HPDE6-E6E7 (cell line): Measurements from ENCODE around the gene TAPT1.
"Not testable (repeated sequence)": the region's sequence is repeated elsewhere in the genome, so short reads cannot be mapped to it uniquely, and the experiment has no call there.

Experiments used
- DNase-seq: peaks from one replicate; pipeline ENCODE4 v3.0.0; 2011; ENCODE audit warnings: missing footprints; ENCODE audit errors: extremely low spot score

The TAPT1 gene

DNA sequence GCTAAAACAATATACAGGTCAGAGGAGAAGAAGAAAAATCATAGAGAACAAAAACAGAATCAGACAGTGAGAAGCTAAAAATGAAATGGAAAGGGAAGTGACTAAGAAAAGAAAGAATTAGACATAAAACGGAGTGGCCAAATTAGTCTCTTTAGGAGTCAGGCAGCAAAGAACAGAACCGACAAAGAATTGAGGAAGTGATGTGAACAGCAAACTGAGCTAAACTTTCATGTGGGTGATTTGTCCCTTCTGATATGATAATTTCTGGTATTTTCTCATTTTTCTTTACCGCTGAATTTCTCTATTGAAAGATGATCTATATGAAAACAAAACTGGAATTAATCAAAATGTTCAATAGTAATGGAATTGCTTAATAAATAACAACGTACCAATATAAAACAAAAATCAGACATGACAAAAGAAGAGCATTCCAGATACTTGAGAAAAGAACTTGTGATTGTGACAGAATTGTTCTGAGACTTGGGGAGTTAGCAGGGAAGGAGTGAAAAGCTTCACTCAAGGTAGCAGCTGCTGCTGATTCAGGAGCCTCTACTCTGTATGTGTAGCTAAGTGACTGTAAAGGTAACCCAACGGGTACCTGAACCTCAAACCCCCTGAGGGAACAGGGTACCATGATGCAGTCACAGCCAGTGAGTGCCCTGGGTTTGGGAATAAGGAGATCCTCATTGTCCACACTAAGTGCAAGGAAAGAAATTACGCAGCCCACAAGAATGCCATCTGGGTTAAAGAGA is 8.8 kb downstream of the TAPT1 start:
- DNase-seq, result no peak

DNA sequence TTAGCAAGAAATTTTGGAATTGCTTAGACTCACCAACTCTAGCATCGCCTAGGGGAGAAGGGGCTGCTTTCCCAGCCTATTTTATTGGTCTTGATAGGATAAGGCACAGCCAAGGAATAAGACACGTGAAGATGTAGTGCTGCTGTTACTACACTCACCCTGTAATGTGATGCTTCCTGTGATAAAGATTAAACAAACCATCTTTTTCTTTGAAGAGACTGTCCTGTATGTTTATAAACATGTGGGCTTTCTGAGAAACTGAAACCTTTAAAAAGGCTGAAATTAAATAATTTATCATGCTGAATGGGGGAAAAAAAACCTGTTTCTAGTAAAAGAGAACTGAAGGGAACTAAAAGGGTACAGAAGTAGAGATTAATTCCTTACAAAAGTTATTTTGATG is 13.2 kb downstream of the TAPT1 start:
- DNase-seq, result no peak

DNA sequence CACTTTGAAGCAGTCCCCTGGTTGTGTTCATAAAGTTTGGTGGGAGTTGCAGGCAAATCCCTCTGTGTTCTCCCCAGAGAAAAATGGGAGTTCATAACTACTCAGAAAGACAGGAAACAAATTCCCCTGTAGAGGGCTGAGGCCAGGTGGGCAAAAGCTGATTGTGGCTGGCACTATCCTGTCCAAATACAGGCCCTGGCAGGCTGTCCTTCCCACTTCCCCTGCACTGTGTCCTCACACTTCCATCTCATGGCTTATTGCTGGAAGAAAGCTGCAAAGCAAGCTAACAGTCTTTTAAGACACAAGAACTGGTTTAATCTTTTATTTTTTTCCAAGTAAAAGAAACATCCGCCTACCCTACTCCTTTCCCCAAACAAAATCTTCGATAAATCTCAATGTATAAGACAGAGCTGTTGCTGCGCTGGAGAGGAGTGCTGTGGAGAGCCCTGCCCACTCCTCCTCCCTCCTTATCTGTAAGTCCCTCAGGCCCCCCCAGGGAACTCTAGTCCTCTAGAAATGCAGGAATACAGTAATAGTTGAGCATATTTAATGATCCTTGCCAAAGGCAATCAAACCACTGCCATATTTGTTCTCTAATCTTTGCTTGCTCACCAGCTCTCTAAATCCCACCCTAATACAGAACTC is 14.0 kb downstream of the TAPT1 start:
- no peak for DNase-seq

DNA sequence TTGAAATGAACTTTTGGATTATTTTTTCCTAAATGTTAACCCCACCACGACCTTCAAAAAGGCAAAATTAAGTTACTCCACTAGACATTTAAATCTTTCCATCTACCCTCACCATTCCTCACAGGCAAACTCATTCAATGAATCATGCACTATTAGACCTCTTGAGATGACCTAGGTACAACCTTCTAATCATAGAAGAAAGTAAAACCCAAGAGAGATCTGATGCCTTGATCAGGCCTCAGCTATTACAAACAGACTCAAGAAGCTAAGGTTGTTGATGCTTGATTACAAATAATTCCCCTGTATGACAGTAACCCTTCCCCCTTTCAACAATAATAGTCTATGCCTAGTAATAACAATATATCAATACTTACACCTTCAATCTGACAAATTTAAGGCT is 18.9 kb downstream of the TAPT1 start:
- no peak for DNase-seq

GRCh38 chr4:16206848-16207247 is 19.4 kb downstream of the TAPT1 start:
- no peak for DNase-seq

GRCh38 chr4:16206301-16206700 is 20.0 kb downstream of the TAPT1 start:
- no peak for DNase-seq

- peak; percentile 20 for DNase-seq
Observed at GRCh38 chr4:16205298-16206164, 20.7 kb downstream of the TAPT1 start.

- DNase-seq, result no peak
Observed at GRCh38 chr4:16204505-16204904, 21.8 kb downstream of the TAPT1 start.

DNA sequence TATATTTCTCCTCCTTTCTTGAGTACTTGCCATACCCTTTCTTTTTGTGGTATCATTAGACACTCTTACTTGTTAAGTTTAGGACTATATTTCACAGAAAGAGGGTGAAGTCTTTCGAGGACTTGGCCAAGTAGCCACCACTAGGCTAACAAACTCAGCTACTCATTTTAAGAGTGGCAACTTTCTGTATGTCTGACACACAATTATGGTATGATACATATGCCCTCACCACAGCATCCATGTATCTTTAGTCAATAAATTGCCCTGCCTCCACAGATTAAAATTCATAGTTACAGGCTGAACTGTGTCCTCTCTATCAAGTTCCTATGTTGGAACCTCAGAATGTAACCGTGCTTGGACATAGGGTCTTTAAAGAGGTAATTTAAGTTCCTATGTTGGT is 23.2 kb downstream of the TAPT1 start:
- DNase-seq, result no peak

GRCh38 chr4:16202598-16202997 is 23.7 kb downstream of the TAPT1 start:
- no peak for DNase-seq

GRCh38 chr4:16199093-16199492 is 27.2 kb downstream of the TAPT1 start:
- no peak for DNase-seq

GRCh38 chr4:16197876-16198665 is 28.2 kb downstream of the TAPT1 start:
- no peak for DNase-seq

DNA sequence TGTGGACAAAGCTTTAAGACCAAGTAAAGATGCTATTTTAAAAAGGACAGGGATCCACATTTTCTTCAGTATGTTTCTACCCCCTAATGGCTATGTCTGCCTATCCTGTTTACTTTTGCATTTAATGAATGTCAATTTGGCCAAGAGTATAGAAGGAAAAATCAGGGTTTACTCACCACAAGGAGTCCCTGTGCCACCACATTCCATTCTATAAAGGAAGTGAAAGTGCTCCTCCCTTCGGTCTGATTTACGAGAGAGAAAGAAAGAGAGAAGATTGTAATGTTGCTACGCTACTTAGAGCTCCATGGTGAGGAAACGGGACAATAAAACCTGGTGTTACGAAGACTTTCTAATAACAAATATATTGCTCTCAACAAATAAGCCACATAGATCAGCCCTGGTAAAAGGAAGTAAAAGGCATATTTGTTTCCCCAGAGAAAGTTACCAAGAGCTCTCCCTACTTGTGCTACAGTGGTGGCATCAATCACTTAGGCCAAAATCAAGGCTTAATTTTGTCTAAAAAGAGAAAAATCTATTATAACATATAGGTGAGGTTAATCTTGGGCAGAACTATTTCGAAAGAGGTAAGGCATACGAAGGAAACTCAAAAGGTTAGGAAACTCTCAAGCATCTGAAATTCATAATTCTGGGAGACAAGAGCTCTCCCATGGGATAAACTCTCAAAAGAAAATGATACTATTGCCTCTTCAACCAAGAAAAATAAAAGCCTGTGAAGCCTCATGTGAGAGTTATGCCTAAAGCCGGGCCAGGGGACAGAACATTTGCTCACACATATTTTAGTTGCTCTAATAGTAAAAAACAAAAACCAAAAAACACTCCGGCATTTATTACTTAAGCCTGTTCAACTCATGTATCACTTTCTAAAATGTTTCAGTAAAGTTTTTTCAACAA is 29.5 kb downstream of the TAPT1 start:
- peak; percentile 47 for DNase-seq

GRCh38 chr4:16195209-16195608 is 31.1 kb downstream of the TAPT1 start:
- DNase-seq, result no peak

- not testable (repeated sequence) for DNase-seq
Observed at GRCh38 chr4:16194798-16195197, 31.5 kb downstream of the TAPT1 start.

- no peak for DNase-seq
Observed at GRCh38 chr4:16194214-16194613, 32.1 kb downstream of the TAPT1 start.

DNA sequence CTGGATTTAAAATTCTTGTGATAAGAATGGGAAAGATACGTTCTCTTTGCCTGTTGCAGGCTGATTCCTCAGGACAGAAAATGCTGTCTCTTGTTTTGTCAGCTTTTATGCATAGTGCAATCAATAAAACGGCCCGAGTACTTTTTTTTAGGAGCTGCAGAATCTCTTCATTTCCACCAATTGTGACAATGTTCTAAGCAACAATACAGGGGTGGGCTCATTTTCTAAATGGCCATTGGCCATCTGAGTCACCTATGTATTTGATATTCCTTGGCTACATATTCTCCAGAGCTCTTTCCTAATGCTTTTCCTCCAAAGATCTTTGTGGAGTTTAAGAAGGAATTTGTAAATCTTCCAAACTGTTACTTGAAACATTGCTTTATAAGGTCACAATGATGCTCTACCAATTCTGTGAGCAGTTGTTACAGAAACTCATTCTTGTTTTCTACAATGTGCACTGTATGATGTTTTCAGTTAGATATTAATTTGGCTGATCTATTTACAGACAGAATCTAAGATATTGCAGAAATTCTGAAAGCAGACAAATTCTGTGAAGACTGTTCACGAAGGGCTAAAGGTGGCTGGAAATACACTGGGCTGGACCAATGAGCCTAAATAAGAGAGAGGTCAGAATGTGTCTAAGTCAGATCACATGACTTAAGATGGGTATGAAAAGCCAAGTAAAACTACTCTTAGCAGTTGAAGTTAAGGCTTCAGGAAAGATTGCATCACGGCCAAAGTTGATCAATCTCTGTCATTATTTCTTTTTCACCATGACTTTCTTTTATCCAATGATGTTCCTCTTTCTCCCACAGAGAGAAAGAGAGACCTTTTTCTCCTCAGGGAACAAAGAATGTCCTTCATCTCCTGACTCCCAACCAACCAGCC is 33.4 kb downstream of the TAPT1 start:
- no peak for DNase-seq

DNA sequence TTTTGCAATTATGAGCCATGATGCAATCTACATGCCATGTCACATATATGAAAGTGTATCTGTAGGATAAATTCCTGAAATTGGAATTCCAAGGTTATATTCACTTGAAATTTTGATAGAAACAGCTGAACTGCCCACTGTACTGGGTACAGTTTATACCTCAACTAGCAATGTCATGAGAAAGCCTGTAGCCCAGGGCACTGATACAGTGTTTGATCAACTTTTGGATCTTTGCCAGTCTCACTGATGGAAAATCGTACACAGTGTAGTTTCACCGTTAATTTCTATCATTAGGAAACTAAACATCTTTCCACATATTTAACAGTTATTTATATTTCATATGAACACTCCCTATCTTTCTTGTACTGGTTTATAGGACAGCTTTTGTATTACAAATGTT is 34.2 kb downstream of the TAPT1 start:
- DNase-seq, result no peak

DNA sequence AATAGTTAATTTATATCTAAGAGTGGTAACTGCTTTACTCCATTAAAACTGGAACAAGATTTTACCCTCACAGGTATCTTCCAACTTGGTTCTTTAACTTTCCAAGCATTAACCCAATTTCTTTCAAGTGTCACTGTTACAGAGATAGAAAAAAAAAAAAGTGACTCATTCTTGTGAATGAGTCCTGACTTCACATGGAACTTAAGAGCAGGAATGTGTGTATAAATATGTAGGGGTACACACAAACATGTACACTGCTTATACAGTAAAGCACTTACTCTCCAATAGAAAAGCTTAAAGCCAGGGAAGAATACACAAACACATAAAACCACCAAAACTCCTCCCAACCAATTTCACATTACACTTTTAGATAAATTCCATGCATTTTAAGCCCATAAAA is 38.8 kb downstream of the TAPT1 start:
- no peak for DNase-seq

GRCh38 chr4:16186986-16187385 is 39.3 kb downstream of the TAPT1 start:
- DNase-seq, result no peak
